Activated CD8-positive, alpha-beta T cell treated with anti-CD3 and anti-CD28 coated beads for 36 hours (primary cell): ENCODE measurements around the gene VPREB3. TPM values are rescaled to one million over a fixed set of nuclear protein-coding genes. Genes with fewer than 3 reads are reported as not detected.

Experiments
- ATAC-seq: fragments of 200-7000 bp; cut with Tn5 transposase; one replicate; pipeline ENCODE4 v1.10.0; 2021; ENCODE audit warnings: mild to moderate bottlenecking, moderate library complexity
- CTCF ChIA-PET: fragments of 350-600 bp; sonication (Branson Sonifier 250); formaldehyde crosslinking; loops from one replicate; lab custom pipeline; 2021; ENCODE audit warnings: antibody characterized with exemption; lab: Charles Lee
- POLR2A ChIA-PET: fragments of 350-600 bp; sonication (Branson Sonifier 250); formaldehyde crosslinking; loops from one replicate; lab custom pipeline; 2021; ENCODE audit warnings: antibody characterized with exemption; lab: Charles Lee
- DNase-seq: peaks from one replicate; pipeline ENCODE4 v3.0.0-alpha.2; 2020
- H3K27ac Mint-ChIP-seq: one replicate; pipeline ENCODE4 v1.8.0; 2021; ENCODE audit warnings: mild to moderate bottlenecking, mixed read lengths
- H3K27me3 Mint-ChIP-seq: one replicate; pipeline ENCODE4 v1.8.0; 2021; ENCODE audit warnings: mixed read lengths
- H3K36me3 Mint-ChIP-seq: one replicate; pipeline ENCODE4 v1.8.0; 2021; ENCODE audit warnings: low read depth, mixed read lengths
- H3K4me1 Mint-ChIP-seq: one replicate; pipeline ENCODE4 v1.8.0; 2021; ENCODE audit warnings: low read depth, mixed read lengths
- H3K4me3 Mint-ChIP-seq: one replicate; pipeline ENCODE4 v1.8.0; 2021; ENCODE audit warnings: mild to moderate bottlenecking, moderate library complexity, mixed read lengths
- H3K9me3 Mint-ChIP-seq: one replicate; pipeline ENCODE4 v1.8.0; 2021; ENCODE audit warnings: mixed read lengths
- intact Hi-C: fragments of 100-400 bp; cut with micrococcal nuclease; formaldehyde crosslinking; loops from one replicate; pipeline ENCODE4 v1.10.0; 2022
- total RNA-seq, 2 experiments: library from RNA; stranded (reverse); gene quantifications; one replicate each; pipeline ENCODE4 v1.2.3, GENCODE V29; 2021
- TF ChIP-seq, protein P1 (sequence below): fragments of 200-600 bp; IDR thresholded peaks from one replicate; pipeline ENCODE4 v1.8.0; 2022; ENCODE audit warnings: antibody characterized with exemption, mild to moderate bottlenecking

VPREB3 gene
- total RNA-seq, 2 experiments from 2014 or later, result not detected

DNA sequence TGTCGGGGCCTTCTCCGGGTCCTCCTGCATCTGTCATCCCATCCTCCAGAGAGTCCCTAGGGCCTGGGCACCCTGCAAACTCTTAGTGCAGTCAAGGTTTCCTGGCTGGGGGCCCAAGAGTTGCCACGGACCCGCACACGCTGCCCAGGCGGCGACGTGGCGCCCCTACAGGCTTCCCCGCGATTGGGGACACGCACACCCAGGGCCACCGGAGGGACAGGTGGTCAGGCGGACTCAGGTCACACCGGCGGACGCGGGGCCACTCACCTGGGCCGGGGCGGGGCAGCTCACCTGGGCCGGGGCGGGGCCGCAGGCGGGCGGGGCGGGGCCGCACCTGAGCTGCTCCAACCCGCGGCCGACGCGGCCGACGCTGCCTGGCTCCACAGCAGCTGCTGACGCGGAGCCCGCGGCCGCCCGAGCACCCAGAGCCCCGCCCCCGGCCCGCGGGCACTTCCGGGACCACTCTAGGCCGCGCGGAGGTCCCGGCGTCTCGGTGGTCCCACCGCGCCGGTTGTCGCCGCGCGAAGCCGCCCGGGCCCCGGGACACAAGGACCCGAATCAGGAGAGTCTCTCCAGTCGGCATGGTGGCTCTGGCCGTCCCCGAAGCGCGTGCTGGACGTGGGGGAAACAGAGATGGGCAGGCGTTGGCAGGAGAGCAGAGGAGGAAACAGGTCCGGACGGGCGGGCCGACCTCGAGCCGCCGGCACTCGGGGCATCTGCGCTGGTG is 3.3 kb downstream of the VPREB3 start, which contains the start of gene ZNF70:
ZNF70 (minus strand) TSS at position 399 of the 727 bp plus-strand sequence. CDS start 5,972 bp downstream, outside the sequence.
- peak; percentile 90 for DNase-seq
- CTCF ChIA-PET, result interaction anchor here (1.2 to 1.4 kb wide), 2 partner anchors 14 to 18 kb away, joined by 3 read pairs; no protein-coding TSS in a partner anchor
- Mint-ChIP-seq H3K4me1 (peaks cover 15% of the 10 kb centered on the region), H3K27ac (peak within 1 kb of the TSS; percentile 79), H3K4me3 (peak within 1 kb of the TSS; percentile 80), H3K27me3 (no peaks in the 10 kb centered on the region), H3K9me3 (no peaks in the 10 kb centered on the region), H3K36me3 (peaks cover under 1% of the 10 kb centered on the region)
- peak; percentile 98 for ATAC-seq
- POLR2A ChIA-PET, result interaction anchor here (0.8 to 2.7 kb wide), 4 partner anchors 9 to 29 kb away, joined by 3 to 19 read pairs (median 4); partner anchors contain the start of gene C22orf15
- TF ChIP-seq, protein P1, sequence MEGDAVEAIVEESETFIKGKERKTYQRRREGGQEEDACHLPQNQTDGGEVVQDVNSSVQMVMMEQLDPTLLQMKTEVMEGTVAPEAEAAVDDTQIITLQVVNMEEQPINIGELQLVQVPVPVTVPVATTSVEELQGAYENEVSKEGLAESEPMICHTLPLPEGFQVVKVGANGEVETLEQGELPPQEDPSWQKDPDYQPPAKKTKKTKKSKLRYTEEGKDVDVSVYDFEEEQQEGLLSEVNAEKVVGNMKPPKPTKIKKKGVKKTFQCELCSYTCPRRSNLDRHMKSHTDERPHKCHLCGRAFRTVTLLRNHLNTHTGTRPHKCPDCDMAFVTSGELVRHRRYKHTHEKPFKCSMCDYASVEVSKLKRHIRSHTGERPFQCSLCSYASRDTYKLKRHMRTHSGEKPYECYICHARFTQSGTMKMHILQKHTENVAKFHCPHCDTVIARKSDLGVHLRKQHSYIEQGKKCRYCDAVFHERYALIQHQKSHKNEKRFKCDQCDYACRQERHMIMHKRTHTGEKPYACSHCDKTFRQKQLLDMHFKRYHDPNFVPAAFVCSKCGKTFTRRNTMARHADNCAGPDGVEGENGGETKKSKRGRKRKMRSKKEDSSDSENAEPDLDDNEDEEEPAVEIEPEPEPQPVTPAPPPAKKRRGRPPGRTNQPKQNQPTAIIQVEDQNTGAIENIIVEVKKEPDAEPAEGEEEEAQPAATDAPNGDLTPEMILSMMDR, result no peak
- intact Hi-C loops, result no loop called here

DNA sequence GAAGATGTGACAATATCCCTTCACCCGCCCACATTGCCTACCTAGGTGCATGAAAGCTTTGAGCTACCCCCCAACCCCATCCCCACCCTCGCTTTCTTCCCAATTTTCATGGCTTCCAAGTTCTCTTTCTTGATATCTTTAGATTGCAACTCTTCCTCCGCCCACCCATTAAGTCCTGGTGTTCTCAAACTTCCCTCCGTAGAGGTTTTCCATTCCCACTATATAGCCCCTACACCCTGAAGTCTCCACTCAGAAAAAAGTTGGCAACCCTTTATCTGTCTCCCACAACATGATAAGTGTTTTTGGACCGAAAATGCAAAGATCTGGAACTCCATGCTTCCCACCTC is 3.9 kb downstream of the VPREB3 start:
- Mint-ChIP-seq H3K36me3 (peaks cover 3% of the 10 kb centered on the region), H3K27me3 (no peaks in the 10 kb centered on the region), H3K4me1 (peaks cover 15% of the 10 kb centered on the region), H3K27ac (peak overlapping the region; percentile 46), H3K4me3 (peak overlapping the region; percentile 80), H3K9me3 (no peaks in the 10 kb centered on the region)
- ChIA-PET POLR2A (interaction anchor here (1.1 to 2.7 kb wide), 3 partner anchors 10 to 17 kb away, joined by 3 to 19 read pairs (median 5); partner anchors contain the start of gene C22orf15), CTCF (interaction anchor here (1.2 to 1.4 kb wide), 2 partner anchors 19 to 53 kb away, joined by 3 read pairs; no protein-coding TSS in a partner anchor)
- DNase-seq (no peak), ATAC-seq (no peak)
- intact Hi-C loops, result no loop called here
- TF ChIP-seq, protein P1, result no peak

DNA sequence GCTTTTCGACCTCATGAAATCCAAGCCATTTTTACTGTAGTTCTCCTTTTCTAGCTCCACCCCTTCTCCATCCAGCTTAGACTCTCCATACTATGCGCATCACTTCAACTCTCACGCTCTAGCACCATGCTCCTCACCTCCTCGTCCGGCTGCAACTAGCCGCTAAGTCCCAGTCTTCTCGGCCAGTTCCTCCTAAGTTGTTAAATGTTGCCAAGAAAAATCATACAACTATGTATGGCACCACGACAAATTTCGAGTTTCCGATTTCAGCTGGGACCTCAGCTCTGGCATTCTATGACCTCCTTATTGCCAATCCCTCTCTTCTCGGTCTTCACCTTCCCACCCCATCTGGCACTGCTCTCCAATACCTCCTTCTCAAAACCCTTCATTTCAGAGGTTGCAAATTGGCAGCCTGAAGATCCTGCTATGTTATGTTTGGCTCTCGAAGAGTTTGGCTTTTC is 4.4 kb downstream of the VPREB3 start:
- intact Hi-C loops, result no loop called here
- ChIA-PET CTCF (interaction anchor here (0.6 to 1.2 kb wide), 2 partner anchors 53 to 100 kb away, joined by 3 read pairs; no protein-coding TSS in a partner anchor), POLR2A (interaction anchor here (1.1 to 2.7 kb wide), 2 partner anchors 13 to 17 kb away, joined by 3 to 19 read pairs; partner anchors contain the start of gene C22orf15)
- Mint-ChIP-seq H3K9me3 (peaks cover 4% of the 10 kb centered on the region), H3K4me1 (peaks cover 15% of the 10 kb centered on the region), H3K4me3 (peak overlapping the region; percentile 80), H3K27ac (no peak overlapping the region), H3K27me3 (no peaks in the 10 kb centered on the region), H3K36me3 (peaks cover 6% of the 10 kb centered on the region)
- TF ChIP-seq, protein P1, result no peak
- DNase-seq (no peak), ATAC-seq (no peak)

DNA sequence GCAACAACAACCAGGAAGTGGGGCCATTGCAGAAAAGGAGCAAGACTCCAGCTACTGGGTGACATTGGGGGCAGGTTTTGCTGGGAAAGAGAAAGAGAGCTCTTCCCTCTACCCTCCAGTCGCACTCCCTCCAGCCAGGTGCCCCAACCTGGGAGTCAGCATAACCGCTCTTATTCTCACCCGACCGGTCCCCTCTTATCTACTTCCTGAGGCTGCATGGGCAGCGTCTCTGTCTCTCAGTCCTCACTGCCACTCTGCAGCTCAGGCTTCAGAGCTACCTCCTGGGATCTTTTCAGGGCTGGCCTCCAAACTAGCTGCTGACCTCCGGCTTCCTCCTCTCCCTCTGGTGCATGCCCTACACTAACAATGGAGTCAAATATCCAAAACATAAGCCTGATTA is 8.4 kb downstream of the VPREB3 start:
- H3K36me3 Mint-ChIP-seq, result peaks cover 24% of the 10 kb centered on the region
- peaks cover 10% of the 10 kb centered on the region for H3K4me1 Mint-ChIP-seq
- TF ChIP-seq, protein P1, result no peak
- no peak overlapping the region for H3K4me3 Mint-ChIP-seq
- ChIA-PET CTCF (interaction anchor here (1.2 kb wide), 1 partner anchor 26 kb away, joined by 3 read pairs; no protein-coding TSS in a partner anchor), POLR2A (no interaction called here)
- H3K27me3 Mint-ChIP-seq, result no peaks in the 10 kb centered on the region
- H3K27ac Mint-ChIP-seq, result no peak overlapping the region
- H3K9me3 Mint-ChIP-seq, result peaks cover 11% of the 10 kb centered on the region
- intact Hi-C loops, result no loop called here
- no peak for DNase-seq
- no peak for ATAC-seq
